RWPE1 (cell line): ENCODE data around the gene THOC3.
A peak's percentile ranks its signal among the peaks of the same experiment; 100 is the strongest.
"Not testable (repeated sequence)": the region's sequence is repeated elsewhere in the genome, so short reads cannot be mapped to it uniquely, and the experiment has no call there.

Source experiments
- CTCF ChIA-PET: fragments of 350-600 bp; sonication (Branson Sonifier 250); formaldehyde crosslinking; extraction: SDS; loops from one replicate; lab custom pipeline; 2021; lab: Yijun Ruan, JAX
- POLR2A ChIA-PET: fragments of 400-600 bp; formaldehyde crosslinking; extraction: SDS; loops from one replicate; lab custom pipeline; 2020; ENCODE audit warnings: antibody characterized with exemption; ENCODE audit not compliant: low non-redundant PET; lab: Yijun Ruan, JAX
- DNase-seq: peaks from one replicate; pipeline ENCODE4 v3.0.0; 2012; ENCODE audit warnings: low spot score
- H3K27ac ChIP-seq: fragments of 450-650 bp; 2 replicates; pipeline ENCODE4 v1.5.1; 2017
- TF ChIP-seq, protein P1 (sequence below): fragments of 450-650 bp; conservative IDR thresholded peaks from 2 replicates; pipeline ENCODE4 v1.5.1; 2017; ENCODE audit warnings: low read depth, mild to moderate bottlenecking

THOC3 gene

DNA sequence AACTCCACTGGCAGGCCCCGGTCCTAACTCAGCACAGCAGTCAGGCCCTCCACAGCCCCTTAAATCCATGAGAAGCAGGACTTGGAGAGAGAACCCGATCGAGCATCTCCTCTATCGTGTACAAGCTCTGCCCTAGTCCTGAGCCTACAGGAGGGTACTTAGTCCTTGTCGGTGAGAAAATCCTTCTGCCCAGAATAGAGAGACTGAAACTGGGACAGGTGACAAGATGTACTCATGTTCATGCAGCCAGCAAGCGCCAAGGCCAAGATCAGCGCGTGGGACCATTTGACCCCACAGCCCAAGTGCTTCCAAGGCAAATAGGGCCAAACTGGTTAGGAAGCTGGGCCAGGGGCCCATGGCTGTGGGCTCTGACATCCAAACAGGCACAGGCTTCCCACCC lies 15.3 kb downstream of the THOC3 start:
- DNase-seq, POLR2A ChIA-PET, H3K27ac ChIP-seq, CTCF ChIA-PET: not testable (repeated sequence)

DNA sequence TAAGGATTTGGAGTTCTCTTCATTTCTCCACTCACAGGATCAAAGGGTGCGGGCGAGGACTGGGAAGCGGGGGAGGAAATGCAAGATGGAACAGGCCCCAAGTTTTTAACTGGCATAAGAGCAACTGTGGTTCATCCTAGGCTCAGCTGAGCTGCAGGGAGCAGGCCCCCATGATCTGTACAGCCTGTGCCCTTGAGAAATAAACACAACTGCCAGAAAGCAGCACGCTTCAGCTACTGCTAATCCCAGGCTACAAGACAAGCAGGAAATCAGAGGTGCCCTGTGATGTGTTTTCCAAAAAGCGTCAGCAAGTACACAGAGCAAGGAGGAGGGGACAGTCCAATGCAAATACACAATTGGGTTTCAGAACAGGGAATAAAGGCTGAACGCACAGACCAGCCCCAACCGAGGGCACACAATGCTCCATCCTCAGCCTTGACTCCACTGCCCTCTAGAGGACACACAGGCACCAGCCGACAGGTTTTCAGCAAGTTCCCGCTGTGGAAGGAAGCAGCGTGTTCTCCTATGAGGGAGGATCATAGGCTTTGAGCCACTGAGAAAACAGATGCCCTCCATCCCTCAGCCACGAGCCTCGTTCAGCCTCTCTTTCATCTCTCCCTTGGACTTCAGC lies 16.7 kb downstream of the THOC3 start:
- POLR2A ChIA-PET, DNase-seq, H3K27ac ChIP-seq, CTCF ChIA-PET: not testable (repeated sequence)

DNA sequence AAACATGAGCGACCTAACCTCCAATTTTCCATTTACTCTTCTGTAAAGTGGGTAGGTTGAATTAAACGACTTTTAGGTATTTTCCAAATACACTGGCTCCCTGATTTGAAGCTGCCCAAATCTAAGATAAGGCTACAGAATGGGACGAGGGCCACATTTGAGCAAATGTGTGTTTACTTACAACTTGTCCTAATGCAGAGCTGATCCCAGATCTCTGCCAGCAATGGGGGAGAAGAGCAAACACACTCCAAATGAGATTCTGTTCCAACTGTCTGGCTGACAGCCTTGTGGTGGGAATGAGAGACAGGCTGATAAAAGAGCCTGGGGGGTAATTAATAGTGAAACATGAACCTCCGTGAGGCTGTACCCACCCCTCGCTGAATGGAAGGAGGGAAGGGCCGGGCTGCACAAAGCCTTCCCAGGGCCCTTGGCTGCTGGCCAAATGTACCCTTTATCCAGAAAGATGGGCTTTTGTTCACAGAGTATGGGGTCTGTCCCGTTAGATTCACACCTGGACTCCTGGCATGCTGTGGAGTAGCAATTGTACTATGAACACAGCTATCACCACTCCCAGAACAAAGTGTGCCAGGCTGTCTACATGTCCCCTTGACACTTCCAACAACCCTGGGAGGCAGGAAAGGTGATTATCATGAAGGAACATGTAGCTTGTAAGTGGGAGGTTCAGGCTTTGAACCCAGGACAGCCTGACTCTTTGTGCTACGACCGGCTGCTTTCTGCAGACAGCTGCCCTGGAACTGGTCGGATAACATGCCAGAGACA lies 19.6 kb downstream of the THOC3 start:
- CTCF ChIA-PET, DNase-seq, POLR2A ChIA-PET, H3K27ac ChIP-seq: not testable (repeated sequence)

DNA sequence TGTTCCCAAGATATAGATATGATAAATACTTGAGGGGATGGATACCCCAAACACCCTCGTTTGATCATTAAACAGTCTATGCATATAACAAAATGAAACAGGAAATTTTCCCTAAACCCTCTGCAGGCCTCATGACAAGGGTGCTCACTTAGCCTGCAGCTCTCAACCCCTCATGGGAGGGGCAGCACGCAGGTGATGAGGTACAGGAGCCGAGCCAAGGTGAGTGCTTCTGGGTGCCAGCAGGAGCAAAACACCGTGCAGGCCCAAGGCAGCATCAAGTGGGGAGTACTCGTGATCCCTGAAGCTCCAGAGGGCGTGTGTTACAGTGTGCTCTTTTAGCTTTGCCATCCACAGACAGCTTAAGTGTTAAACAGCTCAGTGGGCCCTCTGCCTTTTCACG lies 24.9 kb downstream of the THOC3 start:
- POLR2A ChIA-PET, H3K27ac ChIP-seq, DNase-seq, CTCF ChIA-PET: not testable (repeated sequence)

DNA sequence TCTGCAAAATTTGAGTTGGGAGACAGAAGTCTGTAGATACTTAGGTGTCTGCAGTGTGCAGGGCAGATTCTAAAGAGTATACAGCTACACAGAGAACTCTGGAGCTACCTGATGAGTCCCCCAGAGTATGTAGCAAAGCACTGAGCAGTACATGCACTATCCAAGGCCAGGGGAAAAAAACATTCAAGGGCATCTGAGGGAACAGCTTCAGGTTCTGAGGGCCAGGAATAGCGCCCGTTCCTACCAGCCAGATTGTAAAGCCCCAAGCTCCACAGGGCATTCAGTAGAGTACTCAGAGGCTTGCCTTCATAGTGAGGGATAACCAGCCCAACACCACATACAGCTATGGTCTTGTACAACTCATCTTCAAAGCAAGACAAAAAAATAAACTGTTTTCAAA lies 27.5 kb downstream of the THOC3 start:
- DNase-seq, POLR2A ChIA-PET, H3K27ac ChIP-seq, CTCF ChIA-PET: not testable (repeated sequence)

DNA sequence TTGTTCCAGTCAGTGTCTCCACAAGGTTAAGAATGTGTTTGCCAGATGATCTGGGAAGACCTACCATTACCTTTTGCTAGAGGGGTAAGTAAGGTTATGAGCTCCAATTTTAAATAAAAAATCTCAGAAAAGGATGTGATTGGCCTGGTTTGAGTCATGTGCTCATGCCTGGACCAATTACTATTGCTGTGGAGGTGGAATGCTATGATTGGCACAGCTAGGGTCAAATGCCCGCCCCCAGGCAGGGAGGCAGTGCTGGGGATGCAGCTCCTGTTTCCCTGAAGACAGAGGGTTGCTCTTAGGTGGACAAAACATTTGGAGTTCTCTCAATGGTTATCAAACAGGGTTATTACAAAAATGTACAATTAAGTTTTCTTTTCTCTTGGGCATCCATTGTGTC lies 29.6 kb downstream of the THOC3 start:
- DNase-seq, H3K27ac ChIP-seq, POLR2A ChIA-PET: not testable (repeated sequence)
- CTCF ChIA-PET: interaction anchor here (0.6 kb wide), 2 partner anchors 103 to 697 kb away, joined by 3 to 6 read pairs; no protein-coding TSS in a partner anchor

DNA sequence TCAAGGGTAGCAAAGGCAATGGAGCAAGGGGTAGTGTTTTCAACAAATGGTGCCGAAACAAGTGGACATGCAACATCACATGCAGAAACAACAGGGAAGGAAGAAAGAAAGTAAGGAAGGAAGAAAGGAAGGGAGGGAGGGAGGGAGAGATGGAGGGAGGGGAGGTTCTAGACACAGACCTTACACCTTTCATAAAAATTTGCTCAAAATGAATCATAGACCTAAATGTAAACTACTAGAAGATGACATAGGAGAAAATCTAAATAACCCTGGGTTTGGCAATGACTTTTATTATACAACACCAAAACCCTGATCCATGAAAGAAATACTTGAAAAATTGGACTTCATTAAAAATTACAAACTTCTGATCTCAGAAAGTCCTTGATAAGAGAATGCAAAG lies 39.4 kb downstream of the THOC3 start:
- POLR2A ChIA-PET, DNase-seq, H3K27ac ChIP-seq, CTCF ChIA-PET: not testable (repeated sequence)

DNA sequence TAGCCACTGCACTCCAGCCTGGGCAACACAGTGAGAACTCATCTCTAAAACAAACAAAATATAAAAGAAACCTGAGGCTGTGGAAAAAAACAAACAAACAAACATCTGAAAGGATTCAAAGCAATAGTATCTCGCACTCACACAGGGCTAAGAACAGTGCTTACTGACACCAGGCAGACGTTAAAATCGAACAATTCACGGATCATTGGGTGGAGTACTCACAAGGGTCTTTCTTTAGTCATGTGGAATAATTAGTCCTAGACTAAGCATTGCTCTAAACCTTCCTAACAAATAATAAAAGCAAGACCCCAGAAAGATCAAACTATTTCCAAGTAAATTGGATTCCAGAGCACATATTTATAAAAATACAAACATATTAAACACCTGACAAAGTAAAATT lies 43.0 kb downstream of the THOC3 start:
- DNase-seq, POLR2A ChIA-PET, H3K27ac ChIP-seq, CTCF ChIA-PET: not testable (repeated sequence)

DNA sequence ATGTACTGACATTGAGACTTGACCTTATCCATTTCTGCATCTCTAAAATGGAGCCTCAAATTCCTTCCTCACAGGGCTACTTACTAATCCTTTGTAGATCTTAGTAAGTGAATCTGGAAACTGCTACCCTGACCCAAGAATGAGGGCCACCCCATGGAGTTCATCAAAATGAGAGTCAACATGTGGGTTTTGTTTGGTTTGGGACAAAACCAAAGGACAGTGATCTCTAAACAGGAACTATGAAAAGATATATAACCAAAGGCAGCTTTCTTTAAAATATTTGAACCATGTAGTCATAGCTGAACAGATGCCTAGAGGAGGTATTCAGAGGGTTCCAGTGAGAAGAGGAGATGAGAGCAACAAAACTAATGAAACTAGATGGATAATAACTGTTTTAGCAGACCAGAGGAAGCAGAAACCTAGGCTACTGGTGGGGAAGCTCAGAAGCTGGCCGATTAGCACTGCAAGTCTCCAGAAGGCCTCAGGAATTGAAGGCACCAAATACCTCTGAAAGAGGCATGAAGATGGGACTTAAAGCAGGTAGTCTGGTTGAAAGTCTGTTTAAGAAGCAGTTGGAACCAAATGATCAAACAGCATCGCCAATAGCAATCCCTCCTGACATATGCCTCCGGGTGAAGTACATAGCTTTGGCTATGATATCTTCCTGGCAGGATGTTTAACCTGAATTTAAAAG lies 45.8 kb downstream of the THOC3 start:
- H3K27ac ChIP-seq: no peak overlapping the region
- ChIA-PET CTCF (no interaction called here), POLR2A (no interaction called here)
- TF ChIP-seq, protein P1, sequence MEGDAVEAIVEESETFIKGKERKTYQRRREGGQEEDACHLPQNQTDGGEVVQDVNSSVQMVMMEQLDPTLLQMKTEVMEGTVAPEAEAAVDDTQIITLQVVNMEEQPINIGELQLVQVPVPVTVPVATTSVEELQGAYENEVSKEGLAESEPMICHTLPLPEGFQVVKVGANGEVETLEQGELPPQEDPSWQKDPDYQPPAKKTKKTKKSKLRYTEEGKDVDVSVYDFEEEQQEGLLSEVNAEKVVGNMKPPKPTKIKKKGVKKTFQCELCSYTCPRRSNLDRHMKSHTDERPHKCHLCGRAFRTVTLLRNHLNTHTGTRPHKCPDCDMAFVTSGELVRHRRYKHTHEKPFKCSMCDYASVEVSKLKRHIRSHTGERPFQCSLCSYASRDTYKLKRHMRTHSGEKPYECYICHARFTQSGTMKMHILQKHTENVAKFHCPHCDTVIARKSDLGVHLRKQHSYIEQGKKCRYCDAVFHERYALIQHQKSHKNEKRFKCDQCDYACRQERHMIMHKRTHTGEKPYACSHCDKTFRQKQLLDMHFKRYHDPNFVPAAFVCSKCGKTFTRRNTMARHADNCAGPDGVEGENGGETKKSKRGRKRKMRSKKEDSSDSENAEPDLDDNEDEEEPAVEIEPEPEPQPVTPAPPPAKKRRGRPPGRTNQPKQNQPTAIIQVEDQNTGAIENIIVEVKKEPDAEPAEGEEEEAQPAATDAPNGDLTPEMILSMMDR: no peak
- peak; percentile 53 for DNase-seq

DNA sequence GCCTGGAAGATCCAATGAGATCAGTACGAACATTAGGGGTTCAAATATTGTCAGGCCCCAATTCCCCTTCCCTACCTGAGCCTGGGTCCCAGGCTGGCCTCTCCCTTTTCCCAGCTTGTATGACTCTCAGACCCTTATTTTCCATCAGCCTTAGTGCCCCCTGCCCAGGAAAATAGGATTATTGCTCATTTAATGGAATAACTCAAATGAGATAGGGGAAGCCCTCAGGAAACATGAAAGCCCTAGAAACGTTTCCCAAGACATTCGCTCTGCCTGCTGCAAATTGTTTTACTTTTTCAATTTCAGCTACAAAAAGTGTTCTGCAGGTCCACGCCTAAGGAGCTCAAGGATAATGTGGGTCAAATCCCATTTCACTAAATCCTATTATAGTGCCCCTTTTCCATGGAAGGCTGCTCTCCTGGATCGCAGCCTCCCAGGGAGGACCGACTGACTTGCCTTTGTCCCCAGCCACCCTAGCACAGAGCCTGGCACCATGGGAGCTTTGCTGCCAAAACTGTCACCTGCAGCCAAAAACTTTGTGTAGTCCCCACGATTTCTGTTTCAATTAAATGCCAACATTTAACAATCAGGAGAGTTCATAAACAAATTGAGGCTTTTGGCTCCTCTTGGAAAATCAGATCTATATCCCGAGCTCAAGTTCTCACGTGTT lies 46.9 kb downstream of the THOC3 start:
- ChIA-PET POLR2A (no interaction called here), CTCF (no interaction called here)
- no peak overlapping the region for H3K27ac ChIP-seq
- DNase-seq: no peak
- TF ChIP-seq, protein P1: no peak
